Measurements from ENCODE around the gene STX1A. TPM values are rescaled to one million over a fixed set of nuclear protein-coding genes. Genes with fewer than 3 reads are reported as not detected.
A peak's percentile ranks its signal among the peaks of the same experiment; 100 is the strongest.

The STX1A gene
- polyA plus RNA-seq, 1 donor (not counting 4 experiments of a cell fraction or from before 2014, with no cell fraction given) = 22.4 TPM

- no peak for FAIRE-seq
Observed at GRCh38 chr7:73669288-73669701, 50.2 kb downstream of the STX1A start.

DNA sequence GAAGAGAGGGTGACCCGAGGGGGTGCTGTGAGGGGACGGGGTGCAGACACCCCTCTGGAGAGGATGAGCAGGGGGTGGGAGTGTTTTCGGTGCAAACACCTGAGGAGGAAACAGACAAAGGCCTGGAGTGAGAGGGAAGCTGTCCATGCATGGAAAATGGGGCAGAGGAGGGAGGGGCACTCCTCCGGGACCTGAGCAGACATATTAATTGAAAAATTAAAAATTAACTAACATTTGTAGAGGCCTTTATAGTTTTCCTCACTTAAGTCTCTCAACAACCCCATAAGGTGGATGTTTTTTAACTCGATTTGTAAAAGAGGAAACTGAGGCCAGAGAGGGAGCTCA is 50.6 kb downstream of the STX1A start:
- FAIRE-seq = no peak
- peaks cover 1% of the 10 kb centered on the region for H4K20me1 ChIP-seq (ENCODE audit: control insufficient read depth, extremely low read depth, insufficient read depth, low read length)
- no peak for DNase-seq (ENCODE audit: low read depth, low spot score)
- no peaks in the 10 kb centered on the region for H3K9me1 ChIP-seq (ENCODE audit: control insufficient read depth, extremely low read depth, insufficient read depth, low read length)
- H3K79me2 ChIP-seq (ENCODE audit: control insufficient read depth, insufficient read depth, low read length) = no peaks in the 10 kb centered on the region
- H3K4me3 ChIP-seq (ENCODE audit: control insufficient read depth in 2 of 3, extremely low read depth in 1 of 3, insufficient read depth in 2 of 3, low read depth in 1 of 3, low read length in 3 of 3) = peak overlapping the region in 2 of 3 experiments; percentile 59 to 71
- H3K4me2 ChIP-seq (ENCODE audit: control insufficient read depth, extremely low read depth, insufficient read depth, low read depth, low read length) = peak overlapping the region; percentile 66
- H3K4me1 ChIP-seq (ENCODE audit: control insufficient read depth, extremely low read depth, insufficient read depth, low read length) = peaks cover 7% of the 10 kb centered on the region
- H3K9me3 ChIP-seq (ENCODE audit: control insufficient read depth, low read depth, low read length) = no peaks in the 10 kb centered on the region
- H3K27ac ChIP-seq (ENCODE audit: control insufficient read depth, insufficient read depth, low read length) = no peak overlapping the region
- peaks cover 8% of the 10 kb centered on the region for H3K27me3 ChIP-seq (ENCODE audit: control insufficient read depth, extremely low read depth, insufficient read depth, low read length)
- H3K9ac ChIP-seq (ENCODE audit: control insufficient read depth, extremely low read depth, insufficient read depth, low read length) = peak overlapping the region; percentile 30
- dilution Hi-C loops (cut with MboI; ENCODE audit: extremely low pct_ligation_motif_present, low sequenced_read_pairs) = no loop called here
- H3K36me3 ChIP-seq (ENCODE audit: control insufficient read depth in 2 of 2, extremely low read depth in 1 of 2, insufficient read depth in 2 of 2, low read length in 2 of 2) = no peaks in the 10 kb centered on the region
- TF ChIP-seq CTCF (optimal IDR thresholded peaks at IDR 0.05 in 1 of 3, IDR thresholded peaks at IDR 0.05 in 1 of 3, conservative IDR thresholded peaks at IDR 0.05 in 1 of 3; ENCODE audit: extremely low read depth in 1 of 3, insufficient read depth in 2 of 3, low read length in 3 of 3) = no peak
- no peak for TF ChIP-seq EZH2 (IDR thresholded peaks at IDR 0.05; ENCODE audit: low read length)
- H2AFZ ChIP-seq (ENCODE audit: control insufficient read depth, low read length) = no peak overlapping the region

More at GRCh38 chr7:73669288-73669701, 50.2 kb downstream of the STX1A start:
- dilution Hi-C loops (cut with MboI; ENCODE audit: extremely low pct_ligation_motif_present, low sequenced_read_pairs) = no loop called here
- no peak for DNase-seq (ENCODE audit: low read depth, low spot score)
- Histone ChIP-seq H4K20me1 (ENCODE audit: control insufficient read depth, extremely low read depth, insufficient read depth, low read length) (no peaks in the 10 kb centered on the region), H3K4me2 (ENCODE audit: control insufficient read depth, extremely low read depth, insufficient read depth, low read depth, low read length) (no peak overlapping the region), H3K9me3 (ENCODE audit: control insufficient read depth, low read depth, low read length) (no peaks in the 10 kb centered on the region), H2AFZ (ENCODE audit: control insufficient read depth, low read length) (no peak overlapping the region), H3K79me2 (ENCODE audit: control insufficient read depth, insufficient read depth, low read length) (no peaks in the 10 kb centered on the region), H3K4me3 (ENCODE audit: control insufficient read depth in 2 of 3, extremely low read depth in 1 of 3, insufficient read depth in 2 of 3, low read depth in 1 of 3, low read length in 3 of 3) (no peak overlapping the region), H3K9me1 (ENCODE audit: control insufficient read depth, extremely low read depth, insufficient read depth, low read length) (no peaks in the 10 kb centered on the region), H3K4me1 (ENCODE audit: control insufficient read depth, extremely low read depth, insufficient read depth, low read length) (peaks cover 7% of the 10 kb centered on the region), H3K9ac (ENCODE audit: control insufficient read depth, extremely low read depth, insufficient read depth, low read length) (no peak overlapping the region), H3K27me3 (ENCODE audit: control insufficient read depth, extremely low read depth, insufficient read depth, low read length) (peaks cover 8% of the 10 kb centered on the region), H3K36me3 (ENCODE audit: control insufficient read depth in 2 of 2, extremely low read depth in 1 of 2, insufficient read depth in 2 of 2, low read length in 2 of 2) (no peaks in the 10 kb centered on the region), H3K27ac (ENCODE audit: control insufficient read depth, insufficient read depth, low read length) (no peak overlapping the region)
- TF ChIP-seq EZH2 (IDR thresholded peaks at IDR 0.05; ENCODE audit: low read length) (no peak), CTCF (optimal IDR thresholded peaks at IDR 0.05 in 1 of 3, IDR thresholded peaks at IDR 0.05 in 1 of 3, conservative IDR thresholded peaks at IDR 0.05 in 1 of 3; ENCODE audit: extremely low read depth in 1 of 3, insufficient read depth in 2 of 3, low read length in 3 of 3) (no peak)
